Measurements from ENCODE around the gene UNC93B1. TPM values are rescaled to one million over a fixed set of nuclear protein-coding genes. Genes with fewer than 3 reads are reported as not detected.

The UNC93B1 gene
- total RNA-seq, 1 donor from 2014 or later, result 0.86 TPM

DNA sequence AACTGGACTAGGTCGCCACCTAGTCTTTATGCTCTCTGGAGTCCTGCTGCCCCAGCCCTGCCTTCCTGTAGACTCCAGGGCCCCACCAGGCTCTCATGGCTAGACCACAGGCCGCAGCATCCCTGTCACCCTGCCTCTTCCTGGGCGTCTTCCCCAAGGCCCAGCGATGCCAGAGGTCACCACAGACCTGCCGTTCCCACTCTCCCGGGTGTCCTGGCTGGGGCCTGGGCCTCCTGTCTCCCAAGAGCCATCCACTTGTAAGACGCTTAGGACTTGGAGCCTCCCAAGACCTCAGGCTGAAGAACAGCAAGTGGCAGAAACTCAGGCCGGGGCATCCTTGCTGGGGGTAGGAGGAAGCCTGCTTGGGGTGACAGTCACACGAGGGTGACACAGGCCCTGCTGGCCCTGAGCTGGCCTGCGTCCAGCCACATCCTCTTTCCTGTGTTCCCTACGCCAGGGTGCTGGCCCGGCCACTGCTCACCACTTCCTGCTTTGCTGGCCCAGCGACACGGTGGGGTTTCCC, 32.9 kb upstream of the UNC93B1 start:
- Mint-ChIP-seq H3K4me3 (ENCODE audit: unreplicated experiment) (no peak overlapping the region), H3K4me1 (ENCODE audit: low read depth, unreplicated experiment) (peaks cover 3% of the 10 kb centered on the region), H3K36me3 (ENCODE audit: unreplicated experiment) (no peaks in the 10 kb centered on the region), H3K9me3 (ENCODE audit: unreplicated experiment) (peaks cover under 1% of the 10 kb centered on the region), H3K27ac (ENCODE audit: unreplicated experiment) (peak overlapping the region; percentile 22), H3K27me3 (ENCODE audit: unreplicated experiment) (peaks cover 3% of the 10 kb centered on the region)
- no peak for TF ChIP-seq CTCF (IDR thresholded peaks at IDR 0.05; ENCODE audit: partially characterized antibody, unreplicated experiment)
- peak; percentile 14 for DNase-seq

DNA sequence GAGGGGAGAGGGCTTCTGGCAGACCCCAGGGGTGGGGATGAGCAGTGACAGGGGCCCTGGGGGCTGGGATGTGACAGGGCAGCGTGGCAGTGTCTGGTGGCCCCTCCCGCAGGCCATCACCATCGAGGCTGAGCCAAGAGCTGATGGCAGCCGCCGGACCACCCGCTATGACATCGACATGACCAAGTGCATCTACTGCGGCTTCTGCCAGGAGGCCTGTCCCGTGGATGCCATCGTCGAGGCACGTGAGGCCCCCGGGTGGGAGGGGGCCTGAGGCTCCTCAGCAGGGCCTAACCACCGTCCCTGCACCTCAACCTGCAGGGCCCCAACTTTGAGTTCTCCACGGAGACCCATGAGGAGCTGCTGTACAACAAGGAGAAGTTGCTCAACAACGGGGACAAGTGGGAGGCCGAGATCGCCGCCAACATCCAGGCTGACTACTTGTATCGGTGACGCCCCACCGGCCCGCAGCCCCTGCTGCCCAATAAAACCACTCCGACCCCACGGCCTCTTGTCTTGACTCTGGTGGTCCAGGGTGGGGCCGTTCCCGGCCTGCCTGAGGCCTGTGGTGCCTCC, 32.3 kb upstream of the UNC93B1 start:
- H3K27me3 Mint-ChIP-seq (ENCODE audit: unreplicated experiment), result peaks cover 4% of the 10 kb centered on the region
- H3K9me3 Mint-ChIP-seq (ENCODE audit: unreplicated experiment), result peaks cover 2% of the 10 kb centered on the region
- peaks cover 6% of the 10 kb centered on the region for H3K4me1 Mint-ChIP-seq (ENCODE audit: low read depth, unreplicated experiment)
- DNase-seq, result peak; percentile 11
- TF ChIP-seq CTCF (IDR thresholded peaks at IDR 0.05; ENCODE audit: partially characterized antibody, unreplicated experiment), result no peak
- H3K4me3 Mint-ChIP-seq (ENCODE audit: unreplicated experiment), result no peak overlapping the region
- no peak overlapping the region for H3K27ac Mint-ChIP-seq (ENCODE audit: unreplicated experiment)
- H3K36me3 Mint-ChIP-seq (ENCODE audit: unreplicated experiment), result no peaks in the 10 kb centered on the region

GRCh38 chr11:68035266-68035876, 31.5 kb upstream of the UNC93B1 start:
- no peak overlapping the region for H3K4me3 Mint-ChIP-seq (ENCODE audit: unreplicated experiment)
- no peaks in the 10 kb centered on the region for H3K36me3 Mint-ChIP-seq (ENCODE audit: unreplicated experiment)
- DNase-seq, result peak; percentile 14
- no peak overlapping the region for H3K27ac Mint-ChIP-seq (ENCODE audit: unreplicated experiment)
- H3K9me3 Mint-ChIP-seq (ENCODE audit: unreplicated experiment), result peaks cover 2% of the 10 kb centered on the region
- no peak for TF ChIP-seq CTCF (IDR thresholded peaks at IDR 0.05; ENCODE audit: partially characterized antibody, unreplicated experiment)
- peaks cover 4% of the 10 kb centered on the region for H3K27me3 Mint-ChIP-seq (ENCODE audit: unreplicated experiment)
- H3K4me1 Mint-ChIP-seq (ENCODE audit: low read depth, unreplicated experiment), result peaks cover 6% of the 10 kb centered on the region

GRCh38 chr11:68033708-68034045, 29.8 kb upstream of the UNC93B1 start:
- Mint-ChIP-seq H3K27ac (ENCODE audit: unreplicated experiment) (no peak overlapping the region), H3K4me3 (ENCODE audit: unreplicated experiment) (no peak overlapping the region), H3K27me3 (ENCODE audit: unreplicated experiment) (peaks cover 9% of the 10 kb centered on the region), H3K9me3 (ENCODE audit: unreplicated experiment) (peaks cover 4% of the 10 kb centered on the region), H3K4me1 (ENCODE audit: low read depth, unreplicated experiment) (peaks cover 7% of the 10 kb centered on the region), H3K36me3 (ENCODE audit: unreplicated experiment) (no peaks in the 10 kb centered on the region)
- no peak for DNase-seq
- no peak for TF ChIP-seq CTCF (IDR thresholded peaks at IDR 0.05; ENCODE audit: partially characterized antibody, unreplicated experiment)

DNA sequence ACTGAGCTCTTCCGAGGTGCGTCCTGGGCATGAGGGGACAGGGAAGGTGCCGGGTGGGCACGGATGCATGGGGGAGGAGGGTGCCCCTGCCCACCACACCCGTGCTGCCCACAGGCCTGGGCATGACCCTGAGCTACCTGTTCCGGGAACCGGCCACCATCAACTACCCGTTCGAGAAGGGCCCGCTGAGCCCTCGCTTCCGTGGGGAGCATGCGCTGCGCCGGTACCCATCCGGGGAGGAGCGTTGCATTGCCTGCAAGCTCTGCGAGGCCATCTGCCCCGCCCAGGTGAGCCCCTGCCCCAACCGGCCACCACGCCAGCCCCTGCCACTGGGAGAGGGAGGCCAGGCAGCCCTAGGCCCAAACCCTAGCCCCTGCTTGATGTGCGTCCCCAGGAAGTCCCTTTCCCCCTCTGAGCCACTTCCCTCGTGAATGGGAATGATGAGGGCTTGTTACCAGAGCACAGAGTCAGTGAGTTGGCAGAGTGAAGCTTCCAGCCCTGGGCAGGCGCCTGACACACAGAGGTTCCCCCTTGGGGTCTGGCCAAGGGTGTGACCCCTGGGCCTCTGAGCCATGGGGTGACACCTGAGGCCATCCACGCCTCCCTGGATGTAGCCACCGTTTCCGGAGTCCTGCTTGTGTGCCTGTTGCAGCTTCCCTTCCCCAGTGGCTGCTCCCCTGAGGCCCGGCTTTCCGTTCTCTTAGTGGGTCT, 29.3 kb upstream of the UNC93B1 start:
- H3K4me1 Mint-ChIP-seq (ENCODE audit: low read depth, unreplicated experiment), result peaks cover 7% of the 10 kb centered on the region

More for the DNA sequence above, 29.3 kb upstream of the UNC93B1 start:
- Mint-ChIP-seq H3K4me3 (ENCODE audit: unreplicated experiment) (no peak overlapping the region), H3K9me3 (ENCODE audit: unreplicated experiment) (peaks cover 4% of the 10 kb centered on the region), H3K27me3 (ENCODE audit: unreplicated experiment) (peaks cover 9% of the 10 kb centered on the region), H3K27ac (ENCODE audit: unreplicated experiment) (no peak overlapping the region), H3K36me3 (ENCODE audit: unreplicated experiment) (no peaks in the 10 kb centered on the region)
- TF ChIP-seq CTCF (IDR thresholded peaks at IDR 0.05; ENCODE audit: partially characterized antibody, unreplicated experiment), result no peak
- DNase-seq, result peak; percentile 14

All from glutamatergic neuron (in vitro differentiated cells).